ENCODE results near the gene RANGAP1.

- TF ChIP-seq CTCF (IDR thresholded peaks at IDR 0.05) (peak; percentile 24; the same call in 2 of the 3 replicates), RFX5 (IDR thresholded peaks at IDR 0.05) (no peak)
Measured at GRCh38 chr22:41197038-41197972, 88.7 kb downstream of the RANGAP1 start.
